Iris pigment epithelial cell (primary cell): ENCODE results near the gene ZACN.

Experiments
- DNase-seq: peaks from one replicate; pipeline ENCODE4 v3.0.0-alpha.2; 2011; ENCODE audit warnings: low read depth

The ZACN gene

DNA sequence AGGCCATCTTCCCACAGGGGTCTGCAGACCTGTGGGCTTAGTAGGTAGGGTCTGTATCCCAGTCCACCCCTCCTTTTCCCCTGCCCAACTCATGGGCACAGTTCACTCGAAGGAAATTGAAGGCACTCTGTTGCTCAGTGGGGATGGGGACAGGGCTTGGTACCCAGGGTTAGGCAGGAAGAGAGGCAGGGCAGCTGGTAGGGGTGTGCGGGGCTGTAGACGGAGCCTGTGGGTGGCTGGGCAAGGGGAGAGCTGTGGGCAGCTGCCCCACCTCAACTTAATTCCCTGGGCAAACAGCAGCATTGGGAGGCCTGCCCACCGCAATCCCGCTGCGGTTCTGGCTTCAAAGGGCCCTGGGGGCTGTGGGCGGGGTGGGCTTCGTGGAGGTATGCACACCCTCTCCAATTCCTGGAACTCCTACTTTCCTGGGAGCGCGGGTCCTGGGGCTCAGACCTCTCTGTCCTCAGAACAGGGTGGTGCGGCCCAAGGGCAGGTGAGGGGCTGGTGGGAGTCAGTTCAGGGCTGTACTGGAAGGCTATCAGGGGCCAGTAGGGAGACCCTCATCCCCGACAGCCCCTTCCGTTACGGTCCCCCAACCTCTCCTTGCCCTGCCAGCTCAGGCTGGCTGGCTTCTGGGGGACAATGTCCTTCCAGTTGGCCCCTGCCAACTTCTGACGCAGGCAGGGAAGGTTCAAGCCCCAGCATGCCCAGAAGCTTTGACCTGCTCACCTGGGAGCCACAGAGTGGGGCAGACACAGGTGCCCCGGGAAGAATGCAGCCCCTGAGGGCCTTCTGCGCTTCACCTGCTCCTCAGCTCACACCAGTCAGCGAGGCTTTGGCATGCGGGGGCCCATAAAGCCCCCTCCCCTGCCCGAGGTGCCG lies 53.0 kb downstream of the ZACN start:
- DNase-seq, result no peak
